Measurements from ENCODE around the gene TMPRSS11D. TPM values are rescaled to one million over a fixed set of nuclear protein-coding genes. Genes with fewer than 3 reads are reported as not detected.

Gene TMPRSS11D
- total and polyA plus RNA-seq, 2 of the 8 experiments (the other 6 are each of a cell fraction or from before 2014, with no cell fraction given): not detected

DNA sequence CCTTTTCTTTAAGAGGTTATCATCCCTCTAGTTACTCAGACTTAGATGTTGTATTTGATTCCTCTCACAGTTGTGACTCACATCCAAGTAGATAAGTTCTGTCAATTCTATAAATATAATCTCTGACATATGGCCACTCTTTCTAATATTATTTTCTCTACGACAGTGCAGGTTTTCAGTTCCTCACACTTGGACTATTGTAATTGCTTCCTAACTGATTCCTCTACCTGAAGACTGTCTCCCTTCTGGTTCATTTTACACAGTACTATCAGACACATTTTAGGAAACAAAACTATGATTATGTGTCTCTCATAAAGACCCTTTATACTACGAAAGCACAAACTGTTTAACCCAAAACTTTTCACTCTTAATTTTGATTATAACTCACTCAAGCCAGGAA is 98.3 kb downstream of the TMPRSS11D start:
- no peak for FAIRE-seq
- no peaks in the 10 kb centered on the region for H3K79me2 ChIP-seq (ENCODE audit: control insufficient read depth in 1 of 2, insufficient read depth in 2 of 2, low read length in 2 of 2)

More for the DNA sequence above, 98.3 kb downstream of the TMPRSS11D start:
- Histone ChIP-seq H4K91ac (replicated peaks; ENCODE audit: insufficient read length, low read length) (no peak overlapping the region), H3K36me3 (ENCODE audit: control insufficient read depth in 2 of 4, insufficient read depth in 4 of 4, low read length in 3 of 4) (no peaks in the 10 kb centered on the region), H3K4ac (replicated peaks; ENCODE audit: insufficient read length, low read depth, low read length) (no peak overlapping the region), H3K56ac (replicated peaks; ENCODE audit: insufficient read length, low read depth, low read length) (no peak overlapping the region), H3K27ac (ENCODE audit: low read depth, low read length) (no peak overlapping the region), H3K79me1 (ENCODE audit: low read depth, low read length) (no peaks in the 10 kb centered on the region), H3K4me2 (ENCODE audit: insufficient read depth in 1 of 2, low read depth in 2 of 2, low read length in 2 of 2) (no peak overlapping the region), H4K5ac (ENCODE audit: insufficient read length, low read depth, low read length) (no peak overlapping the region), H3K9ac (replicated peaks in 1 of 4; ENCODE audit: extremely low read depth in 1 of 4, low read depth in 3 of 4, low read length in 3 of 4) (no peak overlapping the region), H3K23me2 (ENCODE audit: low read depth, low read length) (no peaks in the 10 kb centered on the region), H2AK5ac (ENCODE audit: low read depth, low read length) (no peak overlapping the region), H2BK15ac (ENCODE audit: low read length) (no peak overlapping the region), H3K14ac (ENCODE audit: insufficient read length) (no peak overlapping the region), H3K4me1 (replicated peaks in 1 of 4; ENCODE audit: control insufficient read depth in 3 of 4, insufficient read depth in 4 of 4, low read length in 3 of 4) (no peaks in the 10 kb centered on the region), H3K23ac (ENCODE audit: insufficient read length) (no peak overlapping the region), H2BK20ac (ENCODE audit: low read length) (no peak overlapping the region), H3K4me3 (ENCODE audit: extremely low read depth in 1 of 4, insufficient read depth in 2 of 4, low read depth in 3 of 4, low read length in 4 of 4) (no peak overlapping the region), H4K8ac (ENCODE audit: extremely low read depth, insufficient read depth, low read length) (no peak overlapping the region), H3K18ac (ENCODE audit: extremely low read depth, low read length) (no peak overlapping the region), H2BK120ac (replicated peaks; ENCODE audit: low read depth, low read length) (no peak overlapping the region), H3K27me3 (replicated peaks in 1 of 4; ENCODE audit: control insufficient read depth in 3 of 4, extremely low read depth in 1 of 4, insufficient read depth in 3 of 4, low read length in 3 of 4) (no peaks in the 10 kb centered on the region), H2BK5ac (ENCODE audit: low read depth, low read length) (no peak overlapping the region), H2BK12ac (ENCODE audit: low read depth, low read length) (no peak overlapping the region), H2AFZ (ENCODE audit: low read length) (no peak overlapping the region), H3K9me3 (ENCODE audit: insufficient read depth in 2 of 2, low read depth in 1 of 2, low read length in 1 of 2) (no peaks in the 10 kb centered on the region), H4K20me1 (replicated peaks in 1 of 2; ENCODE audit: control insufficient read depth in 1 of 2, insufficient read depth in 2 of 2, low read length in 2 of 2) (no peaks in the 10 kb centered on the region)
- POLR2A ChIA-PET (ENCODE audit: partially characterized antibody): no interaction called here
- TF ChIP-seq TEAD4 (IDR thresholded peaks at IDR 0.05; ENCODE audit: low read depth, low read length): no peak
- DNase-seq (ENCODE audit: low read depth in 1 of 2, low spot score in 2 of 2): no peak
- WGBS, 2 experiments (ENCODE audit: extremely low coverage in 1 of 2, insufficient coverage in 1 of 2, insufficient read length in 1 of 2, insufficient replicate concordance in 2 of 2, low coverage in 1 of 2, low lambda C conversion rate in 2 of 2, missing lambda C conversion rate in 1 of 2): 92% methylated on average over 2 of the region's 2 CpGs; no CpG with 5 or more reads in 1 of the 2 experiments
- CTCF ChIA-PET (ENCODE audit: partially characterized antibody): no interaction called here
